Measurements from ENCODE around the gene TFF3.

TFF3 gene

DNA sequence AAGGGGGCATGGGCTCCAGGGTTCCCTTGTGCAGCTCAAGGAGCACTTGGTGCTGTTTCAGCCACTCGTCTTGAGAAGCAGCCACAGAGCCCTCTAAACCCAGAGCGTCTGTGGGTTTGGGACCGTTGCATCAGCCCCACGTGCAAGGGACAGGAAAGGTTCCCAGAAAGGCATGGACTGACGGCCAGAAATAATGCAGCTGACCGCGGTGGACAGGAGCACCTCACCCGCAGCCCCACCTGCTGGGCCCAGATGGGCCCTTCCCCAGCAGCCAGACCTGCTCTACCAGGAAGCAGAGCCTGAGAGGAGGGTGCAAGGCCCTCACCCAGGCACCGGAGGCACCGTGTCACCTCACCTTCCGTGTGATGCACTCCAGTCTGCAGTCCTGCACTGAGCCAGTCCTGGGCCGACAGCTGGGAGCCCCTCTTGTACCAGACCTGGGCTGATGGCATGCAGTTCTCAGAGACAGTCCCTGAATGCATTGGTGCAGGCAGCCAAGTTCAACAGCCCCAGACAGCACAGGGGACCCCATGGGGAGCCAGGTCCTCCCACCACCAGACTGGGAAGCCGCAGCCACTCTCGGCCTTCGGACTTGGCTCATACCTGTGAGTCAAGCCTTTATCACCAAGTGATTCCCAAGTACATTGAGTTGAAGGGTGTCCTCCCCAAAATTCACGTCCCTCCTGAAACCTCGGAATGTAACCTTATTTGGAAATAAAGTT, 4.8 kb upstream of the TFF3 start:
- DNase-seq = no peak

DNA sequence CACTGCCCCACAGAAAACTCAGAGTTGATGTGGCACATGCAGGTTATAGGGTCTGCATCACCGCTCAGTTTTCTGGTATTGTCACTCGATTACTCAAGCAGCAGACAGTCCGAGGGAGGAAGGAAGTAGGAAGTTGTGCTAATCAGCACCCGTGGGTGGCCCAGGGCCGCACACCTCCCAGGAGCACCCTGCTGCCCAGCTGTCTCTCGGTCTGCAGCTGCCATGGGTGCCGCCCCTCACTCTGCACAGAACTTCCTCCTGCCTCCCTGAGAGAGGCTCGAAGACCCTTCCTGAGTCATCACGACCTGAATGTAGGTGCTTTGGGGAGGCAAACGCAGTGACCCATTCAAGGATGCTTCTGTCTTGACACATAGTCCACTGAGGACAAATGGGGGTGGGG, 4.2 kb upstream of the TFF3 start:
- no peak for DNase-seq

DNA sequence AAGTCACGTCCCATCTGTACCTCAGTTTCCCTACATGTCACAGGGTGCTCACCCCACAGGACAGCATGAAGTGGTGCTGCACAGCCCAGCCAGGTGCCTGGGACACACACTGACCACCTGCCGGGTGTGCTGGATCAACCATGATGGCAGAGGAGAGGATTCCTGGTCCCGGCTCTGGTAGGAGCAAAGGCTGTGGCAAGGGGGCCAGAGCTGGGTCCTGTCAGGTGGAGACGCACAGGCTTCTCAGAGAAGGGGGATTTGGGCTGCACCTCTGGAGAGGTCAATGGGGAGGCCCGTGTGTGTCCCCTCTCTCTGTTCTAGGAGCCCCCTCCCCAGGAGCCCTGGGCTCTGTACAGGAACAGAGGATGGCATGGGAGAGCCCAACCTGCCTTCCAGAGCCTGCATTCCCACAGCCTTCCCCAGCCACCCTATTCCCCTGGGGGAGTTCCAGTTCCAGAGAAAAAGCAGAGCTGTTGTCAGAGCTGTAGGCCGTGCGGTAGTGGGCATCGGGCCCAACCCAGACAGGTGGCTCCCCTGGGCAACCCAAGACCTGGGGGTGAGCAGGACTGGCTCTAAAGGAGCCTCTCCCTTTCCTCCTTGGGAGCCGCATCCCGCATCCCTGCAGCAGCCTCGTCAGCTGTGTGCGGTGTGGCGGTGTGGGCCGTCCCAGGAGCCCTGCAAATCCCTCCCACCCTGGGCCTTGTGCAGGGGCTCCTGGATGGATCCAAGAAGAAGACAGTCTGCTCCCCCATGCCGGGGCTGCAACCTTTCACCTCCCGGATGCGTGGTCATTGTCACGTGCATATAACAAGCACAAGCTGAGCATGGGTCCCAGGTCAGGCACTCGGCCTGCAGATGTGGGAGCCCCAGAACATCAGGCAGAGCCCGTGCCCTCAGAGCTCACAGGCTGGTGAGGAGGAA, 2.9 kb upstream of the TFF3 start:
- no peak for DNase-seq

DNA sequence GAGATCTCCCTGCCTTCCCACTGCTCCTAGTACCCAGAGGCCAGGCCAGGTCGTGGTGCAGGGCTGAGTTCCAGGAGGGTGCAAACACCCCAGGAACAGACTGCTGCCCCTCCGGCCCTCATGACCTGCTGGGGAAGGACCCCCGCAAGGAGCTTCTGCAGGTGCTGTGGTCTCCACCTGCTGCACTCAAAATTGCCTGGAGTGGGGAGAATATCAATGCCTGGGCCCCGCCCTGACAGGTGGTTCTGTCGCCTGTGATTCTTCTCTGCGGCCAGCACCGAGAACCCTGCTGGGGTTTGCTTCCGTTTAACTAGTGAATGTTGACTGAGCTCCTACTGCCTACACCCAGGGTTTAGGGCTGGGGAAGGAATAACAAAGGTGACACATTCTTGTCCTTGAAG, 2.1 kb upstream of the TFF3 start:
- DNase-seq = no peak

DNA sequence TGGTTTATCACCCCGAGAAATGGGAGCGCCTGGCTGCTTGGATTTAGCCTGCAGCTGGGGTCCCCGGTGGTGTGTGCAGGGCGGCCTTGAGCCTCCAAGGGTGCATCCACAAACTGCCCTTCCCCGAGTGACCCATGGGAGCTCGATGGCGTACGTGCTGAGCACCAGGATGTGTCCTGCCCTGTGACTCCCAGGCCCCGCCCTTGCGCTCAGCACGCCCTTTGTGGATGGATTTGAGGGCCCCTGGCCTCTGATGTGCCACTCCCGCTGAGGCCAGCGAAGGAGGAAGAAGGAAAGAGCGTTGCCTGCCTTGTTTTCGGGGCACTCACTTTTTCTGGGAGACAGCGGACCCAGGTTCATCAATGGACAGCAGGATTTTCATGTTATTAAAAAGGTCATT, 1.7 kb upstream of the TFF3 start:
- no peak for DNase-seq

DNA sequence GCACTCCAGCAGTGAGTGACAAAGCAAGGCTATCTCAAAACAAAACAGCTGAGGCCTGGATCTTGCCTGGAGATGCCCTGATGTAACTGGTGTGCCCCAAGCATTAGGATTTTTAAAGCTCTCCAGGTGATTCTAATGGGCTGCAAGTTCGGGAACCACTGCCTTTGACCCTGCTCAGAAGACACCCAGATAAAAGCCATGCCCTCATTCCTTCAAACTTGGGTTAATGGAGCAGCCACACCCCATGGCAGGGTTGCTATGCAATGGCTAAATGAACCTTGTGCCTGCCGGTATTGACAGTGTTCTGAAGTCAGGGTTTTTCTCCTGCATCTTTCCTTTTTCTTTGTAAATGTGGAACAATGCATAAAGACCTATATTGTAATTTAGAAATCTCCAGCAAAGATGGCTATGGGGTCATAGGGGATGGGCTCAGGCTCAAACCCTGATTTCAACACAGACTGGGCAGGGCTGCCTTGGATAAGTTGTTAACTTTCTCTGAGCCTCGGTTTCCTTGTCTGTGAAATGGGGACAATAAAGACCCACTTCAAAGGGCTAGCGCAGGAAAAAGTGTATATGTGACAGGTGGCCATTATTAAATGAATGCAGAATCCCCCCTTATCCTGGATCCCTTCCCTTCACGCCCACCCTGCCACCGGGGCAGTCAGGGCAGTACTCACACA, 453 bp downstream of the TFF3 start:
- DNase-seq = no peak

DNA sequence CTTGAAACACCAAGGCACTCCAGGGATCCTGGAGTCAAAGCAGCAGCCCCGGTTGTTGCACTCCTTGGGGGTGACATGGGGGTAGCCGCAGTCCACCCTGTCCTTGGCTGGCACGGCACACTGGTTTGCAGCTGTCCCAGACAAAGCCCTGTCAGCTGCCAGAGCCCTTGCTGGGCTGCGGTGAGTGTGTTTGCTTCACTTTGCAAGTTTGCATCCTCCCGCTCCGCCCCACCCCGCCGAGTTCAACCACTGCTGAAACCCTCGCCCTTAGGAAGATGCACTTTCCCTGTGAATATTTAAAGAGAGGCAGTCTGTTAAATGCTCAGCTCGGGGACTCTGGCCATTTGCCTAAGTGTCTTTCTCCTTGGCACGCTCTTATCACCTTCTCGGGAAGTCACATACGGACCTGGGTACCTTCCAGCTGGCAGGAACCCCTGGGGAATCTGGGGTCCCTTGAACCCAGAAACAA, 1.7 kb downstream of the TFF3 start:
- DNase-seq = no peak

DNA sequence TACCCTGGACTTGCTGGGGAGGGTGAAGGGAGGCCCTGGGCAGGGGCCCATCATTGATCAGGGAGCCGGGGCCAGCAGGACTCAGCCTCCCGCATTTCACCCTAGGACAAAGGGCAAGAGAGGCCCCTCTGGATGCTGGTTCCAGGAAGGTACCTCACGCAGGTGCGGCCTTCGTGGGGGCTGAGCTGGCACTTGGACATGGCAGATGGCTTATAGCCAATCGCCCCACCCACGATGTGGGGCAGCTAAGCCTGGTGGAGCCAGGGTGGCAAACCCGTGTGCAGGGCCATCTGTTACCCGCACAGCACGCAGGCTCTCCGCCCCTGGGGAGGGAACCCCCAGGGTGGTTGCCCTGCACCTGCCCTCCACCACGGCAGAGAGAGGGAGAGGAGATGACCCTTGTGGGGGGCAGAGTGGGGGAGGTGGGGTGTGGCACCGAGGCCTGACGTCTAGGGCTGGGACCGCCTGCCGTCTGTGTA, 2.5 kb downstream of the TFF3 start:
- DNase-seq = no peak

DNA sequence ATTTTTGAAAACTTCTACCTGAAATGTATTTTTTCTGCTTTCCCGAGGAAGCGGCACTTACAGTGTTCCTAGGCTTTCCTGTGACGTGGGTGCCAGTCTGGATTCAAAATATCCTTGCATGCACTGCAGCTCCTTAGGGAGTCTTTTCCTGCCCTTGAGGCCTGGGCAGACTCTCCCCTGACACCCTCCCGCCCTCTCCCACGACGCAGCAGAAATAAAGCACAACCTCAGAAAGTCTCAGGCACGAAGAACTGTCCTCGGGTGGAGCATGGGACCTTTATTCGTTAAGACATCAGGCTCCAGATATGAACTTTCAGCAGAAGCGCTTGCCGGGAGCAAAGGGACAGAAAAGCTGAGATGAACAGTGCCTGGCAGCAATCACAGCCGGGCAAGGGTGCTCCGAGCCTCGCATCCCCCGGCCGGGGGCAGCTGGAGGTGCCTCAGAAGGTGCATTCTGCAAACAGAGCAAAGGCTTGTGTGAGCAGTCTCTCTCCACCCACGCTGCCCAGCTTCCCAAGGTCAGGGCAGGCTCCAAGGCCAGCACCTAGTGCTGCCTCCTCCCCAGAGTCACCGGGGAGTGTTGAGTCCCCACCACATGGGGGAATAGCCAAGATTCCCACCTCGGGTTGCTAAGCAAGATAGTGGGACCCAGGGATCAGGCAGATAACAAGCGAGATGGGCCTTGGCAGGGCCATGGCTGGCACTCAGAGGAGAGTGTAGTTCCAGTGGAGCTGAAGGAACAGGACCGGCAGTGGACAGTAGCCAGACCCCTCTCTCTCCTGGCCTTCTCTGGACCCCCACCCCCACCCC, 3.2 kb downstream of the TFF3 start:
- DNase-seq = no peak

DNA sequence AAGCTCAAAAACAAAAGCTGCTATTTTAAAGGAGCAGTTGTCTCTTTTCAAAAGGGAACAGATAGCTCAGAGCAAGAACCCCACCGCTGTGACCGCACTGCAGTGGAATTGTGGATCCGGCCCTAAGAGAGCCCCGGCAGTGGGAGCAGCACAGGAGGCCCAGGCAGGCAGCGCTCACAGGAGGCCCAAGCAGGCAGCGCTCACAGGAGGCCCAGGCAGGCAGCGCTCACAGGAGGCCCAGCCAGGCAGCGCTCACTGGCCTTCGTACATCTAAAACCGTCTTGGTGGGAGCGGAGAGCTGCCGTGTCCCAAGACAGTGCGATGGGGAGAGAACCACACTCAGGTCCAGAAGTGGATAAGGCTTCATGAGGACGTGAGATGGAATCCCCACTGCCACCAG, 4.0 kb downstream of the TFF3 start:
- no peak for DNase-seq

DNA sequence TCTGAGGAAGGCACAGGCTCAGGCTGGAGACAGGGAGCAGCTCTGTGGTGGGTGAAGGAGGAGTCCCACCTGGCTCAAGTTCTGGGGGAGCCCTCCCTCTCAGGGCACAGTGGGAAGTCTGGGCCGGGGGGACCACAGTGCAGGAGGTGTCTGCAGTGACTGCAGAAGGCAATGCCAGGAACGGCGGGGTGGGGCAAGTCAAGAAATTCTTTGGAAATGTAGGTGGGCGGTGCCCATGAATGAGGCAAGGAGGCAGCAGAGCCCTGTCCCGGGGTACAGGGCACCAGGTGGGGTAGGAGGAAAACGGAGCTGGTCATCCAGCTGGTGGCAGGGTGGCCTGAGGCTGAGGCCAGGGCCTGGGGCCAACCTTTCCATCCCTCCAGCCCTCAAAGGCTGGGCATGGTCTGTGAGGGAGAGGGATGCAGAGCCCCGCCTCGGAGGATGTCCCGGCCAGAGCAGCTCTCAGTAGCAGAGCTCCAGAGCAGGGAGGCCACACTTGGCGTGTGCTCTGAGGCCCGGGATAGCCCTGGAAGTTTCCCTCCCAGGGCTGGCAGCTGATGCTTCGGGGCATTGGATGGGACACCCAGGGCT, 4.7 kb downstream of the TFF3 start:
- DNase-seq = no peak

DNA sequence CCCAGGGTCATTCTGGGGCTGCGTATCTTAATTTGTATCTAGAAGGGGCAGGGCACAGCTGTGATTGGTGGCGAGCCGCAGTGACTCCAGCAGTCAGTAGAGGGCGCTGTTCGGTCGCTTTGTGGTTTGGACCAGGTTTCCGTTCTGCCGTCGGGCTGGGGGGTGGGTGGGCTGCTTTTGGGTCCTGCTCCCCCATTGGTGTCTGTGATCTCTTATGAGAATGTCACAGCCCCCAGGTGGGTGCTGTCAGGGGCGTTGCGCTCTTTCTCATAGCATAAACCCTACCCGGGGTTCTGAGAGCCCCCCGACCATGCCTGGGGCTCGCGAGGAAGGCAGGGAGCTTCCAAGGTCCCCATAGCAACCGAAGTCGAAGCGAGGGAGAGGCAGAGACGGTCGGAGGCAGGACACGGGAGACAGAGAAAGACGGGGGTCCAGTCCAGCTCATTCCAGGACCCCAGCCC, 5.4 kb downstream of the TFF3 start:
- peak; percentile 80 to 82 for DNase-seq

DNA sequence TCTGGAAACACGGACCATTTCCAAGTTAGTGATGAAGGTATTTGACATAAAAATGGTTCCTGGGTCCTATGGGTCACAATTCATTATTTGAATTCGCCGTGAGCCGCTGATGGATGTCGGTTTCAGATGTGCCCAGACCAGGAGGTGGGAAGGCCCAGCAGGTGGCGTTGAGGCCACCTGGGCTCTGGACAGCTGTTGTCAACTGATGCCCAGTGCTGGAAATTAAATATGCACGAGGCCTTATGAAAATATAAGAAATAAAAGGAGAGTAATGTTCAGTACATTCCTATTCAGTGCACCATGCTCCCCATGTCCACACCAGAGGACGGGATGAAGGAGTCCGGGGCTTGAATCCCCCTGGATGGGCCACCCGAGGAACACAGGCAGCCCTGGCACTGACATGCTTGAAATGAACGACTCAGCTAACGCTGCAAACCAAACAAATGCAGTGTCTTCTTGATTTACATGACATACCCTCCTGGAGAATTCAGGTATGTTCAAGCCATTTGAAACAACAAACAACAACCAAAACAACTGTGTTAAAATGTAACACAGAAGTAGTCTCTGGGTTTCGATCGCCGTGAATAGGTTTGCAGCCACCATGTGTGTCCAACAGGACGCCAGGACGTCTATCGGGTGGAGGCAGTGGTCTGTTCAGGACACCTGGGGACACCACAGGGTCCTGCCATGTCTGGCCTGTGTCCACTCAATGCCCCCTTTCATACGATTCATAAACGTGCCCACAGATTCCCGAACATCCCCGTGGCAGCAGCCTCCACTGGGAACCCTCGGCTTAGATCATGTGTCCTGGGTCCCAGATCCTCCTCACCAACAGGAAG, 6.1 kb downstream of the TFF3 start:
- no peak for DNase-seq

DNA sequence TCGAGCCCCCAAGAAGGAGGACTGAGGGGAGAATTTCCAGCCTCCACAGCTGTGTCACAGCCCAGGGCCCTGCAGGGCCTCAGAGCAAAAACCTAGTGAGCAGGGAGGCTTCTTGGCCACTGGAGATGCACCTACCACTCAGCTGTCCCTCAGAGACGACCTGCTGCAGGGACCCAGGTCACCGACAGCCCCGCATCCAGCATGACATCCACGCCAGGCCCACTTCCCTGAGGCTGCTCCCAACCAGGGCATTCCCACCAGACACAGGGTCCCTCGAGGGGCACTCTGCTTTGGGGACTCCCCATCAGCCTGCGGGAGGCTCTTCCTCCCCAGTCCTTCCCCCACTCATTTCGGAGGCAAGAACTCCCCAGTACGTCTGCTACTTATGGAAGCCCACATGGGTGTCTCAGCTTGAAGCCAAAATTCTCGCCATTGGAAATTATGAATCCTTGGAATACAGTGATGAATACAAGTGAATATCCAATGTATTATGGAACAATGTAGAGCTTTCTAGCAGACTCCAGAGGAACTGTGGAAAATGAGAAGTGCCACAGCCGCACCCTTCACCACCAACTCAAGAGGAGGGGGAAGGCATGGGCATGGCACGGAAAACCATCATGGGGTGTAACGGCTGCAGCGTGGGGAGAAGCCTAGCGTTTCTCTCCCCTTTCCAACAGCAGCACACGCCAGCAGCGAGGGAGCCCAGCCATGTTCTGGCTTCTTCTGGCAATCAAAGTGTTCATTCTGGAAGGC, 6.9 kb downstream of the TFF3 start:
- DNase-seq = no peak

DNA sequence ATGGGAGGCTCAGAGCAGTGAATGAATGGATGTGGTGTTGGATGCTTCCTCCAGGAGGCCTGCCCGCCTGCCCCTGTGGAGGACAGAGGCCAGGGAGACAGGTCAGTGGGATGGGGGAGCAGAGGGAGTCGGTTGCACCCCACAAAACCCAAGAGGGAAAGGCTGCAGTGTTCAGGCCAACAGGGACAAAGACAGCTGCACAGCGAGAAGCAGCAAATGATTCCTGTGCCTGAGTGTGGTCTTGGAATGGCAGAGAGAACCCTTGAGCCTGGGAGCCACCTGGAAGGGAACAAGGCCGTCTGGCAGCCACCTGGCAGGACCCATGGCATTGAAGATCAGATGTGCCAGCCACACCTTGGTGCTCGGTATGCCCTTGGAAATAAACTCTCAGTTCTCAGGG, 8.1 kb downstream of the TFF3 start:
- DNase-seq = no peak

DNA sequence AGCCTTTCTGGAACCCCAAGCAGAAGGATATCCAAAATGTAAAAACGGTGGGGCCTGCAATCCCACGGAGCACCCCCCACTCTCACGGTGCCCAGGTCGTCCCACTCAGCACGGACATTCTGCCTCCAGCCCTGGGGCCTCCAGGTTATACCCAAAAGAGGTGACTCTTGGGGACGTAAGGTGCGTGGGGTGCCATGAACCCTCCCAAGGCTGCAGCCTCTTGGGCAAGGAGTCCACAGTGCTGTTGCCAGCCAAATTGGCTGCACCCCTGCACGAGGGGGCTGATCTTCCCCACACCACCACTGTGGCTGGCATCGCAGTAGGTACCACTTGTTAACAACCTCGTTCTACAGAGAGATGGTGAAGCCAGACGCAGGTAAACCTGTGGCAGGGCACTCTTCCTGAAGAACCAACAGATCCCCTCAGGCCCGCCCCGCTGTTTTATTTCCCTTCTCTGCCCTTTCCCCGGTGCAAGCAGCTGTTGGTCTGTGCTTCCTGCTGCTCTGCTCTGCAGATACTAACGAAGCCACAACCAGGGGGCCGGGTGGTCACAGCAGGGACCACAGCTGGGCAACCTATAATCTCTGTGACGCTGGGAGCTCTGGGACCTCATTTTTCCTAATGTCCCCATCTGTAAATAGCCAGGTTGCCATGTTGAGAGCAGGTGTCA, 8.7 kb downstream of the TFF3 start:
- no peak for DNase-seq

DNA sequence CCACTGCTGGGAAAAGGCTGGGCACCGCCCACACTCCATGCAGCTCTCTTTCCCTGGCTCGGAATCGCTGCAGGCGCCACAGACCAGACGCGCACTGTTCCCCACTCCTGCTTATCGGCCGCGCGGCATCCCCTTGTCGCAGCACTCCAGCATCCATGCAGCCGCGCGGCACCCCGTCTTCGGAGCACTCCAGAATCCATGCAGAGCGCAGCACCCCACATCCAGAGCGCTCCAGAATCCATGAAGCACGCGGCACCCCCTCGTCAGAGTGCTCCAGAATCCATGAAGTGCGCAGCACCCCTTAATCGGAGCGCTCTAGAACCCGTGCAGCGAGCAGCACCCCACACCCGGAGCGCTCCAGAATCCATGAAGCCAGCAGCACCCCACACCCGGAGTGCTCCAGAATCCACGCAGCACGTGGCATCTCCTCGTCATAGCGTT, 9.5 kb downstream of the TFF3 start:
- DNase-seq = no peak

DNA sequence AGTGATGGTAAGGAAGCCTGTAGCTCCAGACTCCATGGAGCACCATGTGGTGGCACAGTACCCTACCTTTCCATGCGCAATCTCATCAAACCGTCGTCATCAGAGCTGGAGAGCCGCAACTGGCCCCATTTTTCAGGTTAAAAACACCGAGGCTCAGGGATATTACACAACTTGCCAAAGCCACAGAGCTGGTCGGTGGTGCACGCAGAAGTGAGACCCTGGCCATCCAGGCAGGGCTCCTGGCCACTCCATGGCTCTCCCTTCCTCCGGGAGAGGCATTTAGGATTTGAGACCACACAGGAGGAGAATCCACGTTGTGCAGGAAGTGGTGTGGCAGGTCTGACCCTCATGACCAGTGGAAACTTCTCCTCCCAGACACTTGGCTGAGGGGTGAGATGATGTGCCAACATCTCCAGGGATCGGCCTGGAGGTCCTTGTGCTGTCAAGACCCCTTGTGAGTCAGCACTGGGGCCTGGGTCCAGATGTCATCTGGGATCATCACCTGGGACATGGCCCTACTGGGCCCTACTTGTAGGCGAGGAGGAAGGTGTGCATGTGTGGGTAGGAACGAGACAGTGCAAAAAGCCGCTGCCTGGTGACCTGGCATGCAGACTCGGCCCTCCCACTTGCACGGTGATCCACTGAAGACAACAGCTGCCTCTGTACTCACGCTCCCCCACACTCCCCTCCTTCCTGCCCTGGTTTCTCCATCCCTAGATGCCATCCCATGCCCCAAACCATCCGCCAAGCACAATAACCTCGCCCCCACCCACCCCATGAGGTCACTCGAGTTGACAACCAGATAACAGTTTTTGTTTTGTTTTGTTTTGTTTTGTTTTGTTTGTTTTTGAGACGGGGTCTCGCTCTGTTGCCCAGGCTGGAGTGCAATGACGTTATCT, 10.4 kb downstream of the TFF3 start:
- DNase-seq = no peak

DNA sequence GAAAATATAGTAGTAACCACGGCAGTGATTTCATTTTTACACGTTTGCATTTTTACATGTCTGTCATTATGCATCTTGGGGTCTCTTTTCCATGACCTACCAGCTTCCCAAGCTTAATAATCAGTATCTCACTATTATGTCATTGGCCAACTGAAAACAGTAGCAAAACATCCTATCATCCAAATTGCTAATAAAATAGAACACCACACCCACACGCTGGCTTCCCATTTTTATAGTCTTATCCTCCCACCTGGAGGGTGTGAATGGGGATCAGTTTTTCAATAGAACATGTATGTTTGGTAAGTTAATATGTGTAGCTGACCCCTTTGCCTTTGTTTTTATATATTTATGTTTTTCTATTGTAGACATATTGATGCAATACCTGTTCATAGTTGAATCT, 11.8 kb downstream of the TFF3 start:
- DNase-seq = no peak

All from activated CD4-positive, alpha-beta T cell treated with anti-CD3 and anti-CD28 coated beads, Interleukin-2, amount 50 U/mL, for 48 hours (primary cell).